Panc1 (cell line): Measurements from ENCODE around the gene STMP1. TPM values are rescaled to one million over a fixed set of nuclear protein-coding genes. Genes with fewer than 3 reads are reported as not detected.
A peak's percentile ranks its signal among the peaks of the same experiment; 100 is the strongest.

Source experiments
- ATAC-seq: fragments of 200-7000 bp; cut with Tn5 transposase; 2 replicates; pipeline ENCODE4 v1.9.1; 2020; ENCODE audit warnings: mild to moderate bottlenecking, moderate library complexity
- BruUV-seq: library from RNA; stranded (reverse); fragments of 400-500 nt; replicated peaks from 2 replicates; lab custom pipeline; 2021; lab: Mats Ljungman, UMichigan
- CTCF ChIA-PET: fragments of 300-600 bp; sonication (Branson Sonifier 250); formaldehyde crosslinking; loops from one replicate; lab custom pipeline; 2022; ENCODE audit warnings: antibody characterized with exemption; lab: Charles Lee
- POLR2A ChIA-PET: fragments of 300-600 bp; sonication (Branson Sonifier 250); formaldehyde crosslinking; loops from one replicate; lab custom pipeline; 2022; ENCODE audit warnings: antibody characterized with exemption; lab: Charles Lee
- DNase-seq: peaks from one replicate; pipeline ENCODE4 v3.0.0-alpha.2; 2010; ENCODE audit warnings: low read depth, low spot score
- H3K27ac ChIP-seq: 2 replicates; pipeline ENCODE4 v1.5.1; 2011; ENCODE audit warnings: mild to moderate bottlenecking, low read length, inconsistent platforms
- H3K27me3 ChIP-seq: fragments of 200-500 bp; sonication (Bioruptor generic); 2 replicates; pipeline ENCODE4 v1.6.0; 2014; ENCODE audit warnings: low read length, inconsistent platforms; ENCODE audit not compliant: control insufficient read depth, insufficient read depth
- H3K36me3 ChIP-seq: fragments of 200-500 bp; sonication (Bioruptor generic); 2 replicates; pipeline ENCODE4 v1.5.1; 2014; ENCODE audit warnings: inconsistent platforms, mild to moderate bottlenecking, low read length, moderate library complexity; ENCODE audit not compliant: control insufficient read depth, insufficient read depth
- H3K4me1 ChIP-seq: 2 replicates; pipeline ENCODE4 v1.5.1; 2011; ENCODE audit warnings: inconsistent platforms, mild to moderate bottlenecking, low read length, moderate library complexity; ENCODE audit not compliant: control insufficient read depth, insufficient read depth
- H3K4me3 ChIP-seq, 2 experiments: 2 replicates each; pipeline ENCODE4 v1.5.1; 2011 to 2012; ENCODE audit warnings: low read depth in 2 of 2, low read length in 2 of 2, mild to moderate bottlenecking in 2 of 2, inconsistent platforms in 1 of 2, moderate library complexity in 1 of 2
- H3K9me3 ChIP-seq: fragments of 200-500 bp; sonication (Bioruptor generic); 2 replicates; pipeline ENCODE4 v1.5.1; 2014; ENCODE audit warnings: low read depth, mild to moderate bottlenecking, inconsistent platforms, low read length, moderate library complexity; ENCODE audit not compliant: control insufficient read depth, insufficient read depth
- CTCF ChIP-seq: fragments of 450-650 bp; IDR thresholded peaks from 2 replicates; pipeline ENCODE4 v1.5.1; 2017; ENCODE audit warnings: mild to moderate bottlenecking
- POLR2AphosphoS5 ChIP-seq: IDR thresholded peaks from 2 replicates; pipeline ENCODE4 v1.6.1; 2012; ENCODE audit warnings: mild to moderate bottlenecking, low read depth, low read length, moderate library complexity
- REST ChIP-seq, 2 experiments: IDR thresholded peaks; 2 replicates each; pipeline ENCODE4 v1.6.1; 2011 to 2012; ENCODE audit warnings: low read depth in 2 of 2, control low read depth in 1 of 2, low read length in 1 of 2, mild to moderate bottlenecking in 1 of 2, moderate library complexity in 1 of 2; ENCODE audit not compliant: insufficient read depth in 1 of 2
- SIN3A ChIP-seq: IDR thresholded peaks from 2 replicates; pipeline ENCODE4 v1.6.1; 2012; ENCODE audit warnings: low read depth, mild to moderate bottlenecking, low read length, moderate library complexity, borderline replicate concordance; ENCODE audit not compliant: insufficient read depth
- TCF7L2 ChIP-seq: IDR thresholded peaks from 2 replicates; pipeline ENCODE4 v1.6.1; 2011; ENCODE audit warnings: mild to moderate bottlenecking, low read depth, low read length, inconsistent platforms
- in situ Hi-C: cut with HindIII; loops from 2 replicates; pipeline ENCODE4 v1.10.0; 2016; ENCODE audit warnings: low sequenced_read_pairs, low pct_unique_long_range_greater_than_20kb
- intact Hi-C: fragments of 100-400 bp; cut with micrococcal nuclease; formaldehyde crosslinking; loops from one replicate; pipeline ENCODE4 v1.10.0; 2022; ENCODE audit not compliant: unreplicated experiment
- total RNA-seq: library from RNA; stranded (reverse); gene quantifications from one replicate; pipeline ENCODE4 v1.2.1, GENCODE V29; 2021; ENCODE audit not compliant: unreplicated experiment

Gene STMP1
- total RNA-seq, 1 experiment from 2014 or later = 29.5 TPM

DNA sequence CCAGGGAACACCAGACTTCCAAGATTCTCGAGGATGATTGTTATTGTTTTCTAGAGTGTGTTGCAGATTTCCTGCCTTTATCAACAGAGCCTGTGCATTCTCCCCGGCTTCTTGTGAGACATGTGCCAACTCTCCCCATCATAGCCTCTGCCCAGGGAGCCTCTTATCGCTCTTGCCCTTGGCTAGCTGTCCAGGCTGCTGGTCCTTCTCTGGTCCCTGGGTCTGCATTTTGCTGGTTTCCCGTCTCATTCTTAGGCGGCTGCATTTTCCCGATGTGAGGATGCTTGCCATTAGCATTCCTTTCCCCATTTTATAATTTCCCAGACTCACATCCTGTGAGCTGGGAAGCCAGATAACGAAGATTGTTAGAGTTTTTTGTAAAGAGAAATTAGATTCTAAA lies 50.5 kb downstream of the STMP1 start:
- ChIA-PET CTCF (interaction anchor here (0.6 to 0.7 kb wide), 2 partner anchors 66 to 436 kb away, joined by 9 to 10 read pairs; no protein-coding TSS in a partner anchor), POLR2A (no interaction called here)
- BruUV-seq = no TSS peak
- ATAC-seq (no peak), DNase-seq (no peak)
- in situ Hi-C loops (no loop called here), intact Hi-C loops (no loop called here)
- H3K4me1 ChIP-seq = peaks cover 20% of the 10 kb centered on the region; the same call in 1 of the 2 replicates
- H3K36me3 ChIP-seq = no peaks in the 10 kb centered on the region
- H3K4me3 ChIP-seq = no peak overlapping the region
- no peaks in the 10 kb centered on the region for H3K27me3 ChIP-seq
- no peak for TF ChIP-seq REST (IDR thresholded peaks at IDR 0.05; ENCODE audit: insufficient read depth in 1 of 2, low read depth in 2 of 2, low read length in 1 of 2)
- TF ChIP-seq POLR2AphosphoS5 = no peak
- TF ChIP-seq TCF7L2 = no peak
- H3K27ac ChIP-seq = no peak overlapping the region
- no peaks in the 10 kb centered on the region for H3K9me3 ChIP-seq

DNA sequence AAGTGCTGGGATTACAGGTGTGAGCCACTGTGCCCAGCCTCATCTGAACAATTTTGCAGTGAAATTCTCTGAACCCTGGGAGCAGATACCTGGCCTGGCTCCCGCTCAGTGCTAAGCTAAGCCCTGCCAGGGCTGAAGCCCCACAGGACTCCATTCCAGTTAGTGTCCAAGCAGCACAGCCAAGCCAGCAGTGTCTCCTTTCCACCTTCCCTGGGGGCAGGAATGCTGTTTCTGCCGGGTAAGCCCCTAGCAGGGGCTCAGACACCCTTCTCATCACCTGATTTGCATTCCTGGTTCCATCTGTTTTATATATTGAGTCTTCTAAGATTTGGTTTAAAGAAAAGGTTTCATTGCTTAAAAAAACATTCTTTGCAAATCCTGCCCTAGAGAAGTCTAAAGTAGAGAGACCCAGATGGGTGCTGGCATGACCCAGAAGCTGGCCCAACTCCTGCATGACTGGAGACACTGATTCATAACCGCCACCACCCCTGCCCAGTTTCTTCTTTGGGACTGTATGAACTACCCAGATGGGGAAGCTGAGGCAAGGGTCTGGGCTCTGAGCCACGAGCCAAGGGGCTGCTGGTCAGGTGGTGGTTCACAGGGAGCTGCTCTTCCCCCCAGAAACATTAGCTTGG lies 51.6 kb downstream of the STMP1 start:
- no peaks in the 10 kb centered on the region for H3K27me3 ChIP-seq
- DNase-seq (no peak), ATAC-seq (peak; percentile 33)
- BruUV-seq = no TSS peak
- in situ Hi-C loops = no loop called here
- CTCF ChIA-PET = no interaction called here
- peaks cover 20% of the 10 kb centered on the region; the same call in 1 of the 2 replicates for H3K4me1 ChIP-seq
- intact Hi-C loops = no loop called here
- no peaks in the 10 kb centered on the region for H3K36me3 ChIP-seq
- H3K4me3 ChIP-seq = peak overlapping the region in 1 of 2 experiments; percentile 35; a peak in 1 of 4 replicates
- H3K9me3 ChIP-seq = no peaks in the 10 kb centered on the region
- POLR2A ChIA-PET = no interaction called here
- H3K27ac ChIP-seq = peak overlapping the region; percentile 54
- TF ChIP-seq SIN3A (no peak), REST (IDR thresholded peaks at IDR 0.05; ENCODE audit: insufficient read depth in 1 of 2, low read depth in 2 of 2, low read length in 1 of 2) (no peak), TCF7L2 (no peak), CTCF (no peak), POLR2AphosphoS5 (no peak)
